K562 (cell line): Measurements from ENCODE around the gene KRIT1. TPM values are rescaled to one million over a fixed set of nuclear protein-coding genes. Genes with fewer than 3 reads are reported as not detected.

Source experiments
- BACH1 ChIP-seq: fragments of 200-800 bp; sonication (Bioruptor generic); IDR thresholded peaks from 2 replicates; pipeline ENCODE4 v1.6.1; 2016; ENCODE audit warnings: missing genetic modification characterization, missing compliant biosample characterization
- DMBX1 ChIP-seq: fragments of 250-450 bp; sonication (Bioruptor Pico); IDR thresholded peaks from 2 replicates; pipeline ENCODE4 v1.8.0; 2022; ENCODE audit warnings: inconsistent platforms, mild to moderate bottlenecking, moderate library complexity, borderline replicate concordance
- HMG20A ChIP-seq: fragments of 450-650 bp; formaldehyde crosslinking; conservative IDR thresholded peaks from 2 replicates; pipeline ENCODE4 v1.4.0; 2020; ENCODE audit warnings: mild to moderate bottlenecking, mixed read lengths
- MAFG ChIP-seq: fragments of 450-650 bp; conservative IDR thresholded peaks from 2 replicates; pipeline ENCODE4 v1.6.1; 2016; ENCODE audit warnings: missing genetic modification characterization, missing compliant biosample characterization
- SIN3B ChIP-seq: fragments of 450-650 bp; IDR thresholded peaks from 2 replicates; pipeline ENCODE4 v1.6.1; 2017; ENCODE audit warnings: low read depth, mild to moderate bottlenecking, moderate library complexity
- TAF15 ChIP-seq: fragments of 200-400 bp; formaldehyde crosslinking; IDR thresholded peaks from 2 replicates; pipeline ENCODE4 v1.6.1; 2017; ENCODE audit warnings: mild to moderate bottlenecking, low read depth, low read length, moderate library complexity
- ZNF140 ChIP-seq: fragments of 250-450 bp; sonication (Bioruptor Pico); IDR thresholded peaks from 2 replicates; pipeline ENCODE4 v1.8.0; 2021; ENCODE audit warnings: moderate library complexity, mild to moderate bottlenecking, inconsistent platforms
- ZNF184 ChIP-seq: sonication (generic); formaldehyde crosslinking; IDR thresholded peaks from 2 replicates; pipeline ENCODE4 v1.5.0; 2020; ENCODE audit warnings: missing genetic modification reagents
- ZNF586 ChIP-seq: fragments of 450-650 bp; formaldehyde crosslinking; conservative IDR thresholded peaks from 2 replicates; pipeline ENCODE4 v1.4.0; 2020; ENCODE audit warnings: mild to moderate bottlenecking, moderate library complexity
- polyA plus RNA-seq, 8 experiments: library from polyadenylated mRNA; depleted of rRNA in 4 of 8; stranded (reverse) in 5 of 8; unstranded in 3 of 8; fragments of >200 nt; fragmentation: Nextera tagmentation in 2 of 8; fragmentation: Illumina TruSeq in 1 of 8; extraction: Ambion mirVana in 2 of 8; extraction: Trizol in 1 of 8; gene quantifications; 2 replicates each; pipeline versions ENCODE4 v1.2.1 to v1.2.3, GENCODE V29; 2011 to 2014; ENCODE audit warnings: inconsistent platforms in 1 of 8, missing spikeins in 1 of 8
- total RNA-seq, 7 experiments: library from RNA; depleted of rRNA in 6 of 7; stranded (reverse); fragments of >200 nt in 6 of 7; fragmentation: Illumina TruSeq in 2 of 7; extraction: Trizol in 2 of 7; gene quantifications; 2 replicates each; pipeline versions ENCODE4 v1.2.1 to v1.2.3, GENCODE V29; 2011 to 2021; ENCODE audit warnings: low replicate concordance in 1 of 7
- TF ChIP-seq, protein P1 (sequence below), 2 experiments: IDR thresholded peaks in 1 of 2; conservative IDR thresholded peaks in 1 of 2; 2 replicates each; pipeline ENCODE4 v1.6.1; 2016; ENCODE audit warnings: low read depth in 2 of 2, mild to moderate bottlenecking in 1 of 2, missing compliant biosample characterization in 1 of 2, missing genetic modification characterization in 1 of 2, moderate library complexity in 1 of 2
- TF ChIP-seq, protein P2 (sequence below): fragments of 200-800 bp; sonication (Bioruptor generic); IDR thresholded peaks from 2 replicates; pipeline ENCODE4 v1.6.1; 2016; ENCODE audit warnings: missing genetic modification characterization, missing compliant biosample characterization
- TF ChIP-seq, protein P3 (sequence below): fragments of 250-450 bp; sonication (Bioruptor Pico); IDR thresholded peaks from 2 replicates; pipeline ENCODE4 v1.4.0; 2020; ENCODE audit warnings: mild to moderate bottlenecking
- TF ChIP-seq, protein P4 (sequence below): fragments of 450-650 bp; IDR thresholded peaks from 2 replicates; pipeline ENCODE4 v1.6.1; 2016
- TF ChIP-seq, protein P5 (sequence below): fragments of 450-650 bp; IDR thresholded peaks from 2 replicates; pipeline ENCODE4 v1.6.1; 2014; ENCODE audit warnings: low read depth, mild to moderate bottlenecking, moderate library complexity, borderline replicate concordance

Gene KRIT1
- total and polyA plus RNA-seq, 9 of the 15 experiments (the other 6 are each of a cell fraction or from before 2014, with no cell fraction given) = 21.5 to 81.4 (median 55.9) TPM

DNA sequence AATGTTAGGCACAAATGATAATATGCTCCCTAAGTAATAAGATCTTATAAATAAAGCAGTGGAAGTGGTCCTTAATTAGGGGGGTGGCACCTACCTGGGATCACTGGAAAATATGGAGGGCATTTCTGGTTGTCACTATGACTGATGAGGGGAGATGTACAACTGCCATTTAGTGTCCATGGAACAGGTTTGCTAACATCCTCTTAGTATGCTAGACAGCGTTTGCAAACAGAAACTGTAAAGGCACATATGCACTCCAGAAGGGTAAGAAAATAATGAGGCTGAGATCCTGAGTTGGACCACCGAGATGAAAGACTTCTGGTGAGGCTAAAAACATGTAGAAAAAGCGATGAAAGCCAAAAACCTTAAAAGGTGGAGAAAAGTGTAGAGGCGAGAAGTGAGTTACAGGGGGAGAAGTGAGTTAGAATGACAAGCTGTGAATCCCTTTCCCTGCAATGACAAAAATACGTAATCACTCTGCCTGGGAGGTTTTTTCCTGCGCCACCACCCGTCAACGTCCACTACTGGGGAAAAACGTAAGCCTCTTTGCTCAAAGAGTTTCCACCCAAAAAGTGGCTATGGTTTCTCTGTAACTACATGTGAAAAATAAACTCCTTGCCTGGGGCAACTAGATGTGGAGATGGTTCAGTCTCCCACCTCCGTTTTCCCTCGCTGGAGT, 767 bp downstream of the KRIT1 start (continued):
- TF ChIP-seq, protein P1, sequence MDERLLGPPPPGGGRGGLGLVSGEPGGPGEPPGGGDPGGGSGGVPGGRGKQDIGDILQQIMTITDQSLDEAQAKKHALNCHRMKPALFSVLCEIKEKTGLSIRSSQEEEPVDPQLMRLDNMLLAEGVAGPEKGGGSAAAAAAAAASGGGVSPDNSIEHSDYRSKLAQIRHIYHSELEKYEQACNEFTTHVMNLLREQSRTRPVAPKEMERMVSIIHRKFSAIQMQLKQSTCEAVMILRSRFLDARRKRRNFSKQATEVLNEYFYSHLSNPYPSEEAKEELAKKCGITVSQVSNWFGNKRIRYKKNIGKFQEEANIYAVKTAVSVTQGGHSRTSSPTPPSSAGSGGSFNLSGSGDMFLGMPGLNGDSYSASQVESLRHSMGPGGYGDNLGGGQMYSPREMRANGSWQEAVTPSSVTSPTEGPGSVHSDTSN (CRISPR knock-in tag; IDR thresholded peaks at IDR 0.05; ENCODE audit: low read depth) = no peak
- TF ChIP-seq, protein P1 (tag; conservative IDR thresholded peaks at IDR 0.05; ENCODE audit: low read depth) = peak; percentile 59; the same call in 1 of the 2 replicates
- TF ChIP-seq, protein P2, sequence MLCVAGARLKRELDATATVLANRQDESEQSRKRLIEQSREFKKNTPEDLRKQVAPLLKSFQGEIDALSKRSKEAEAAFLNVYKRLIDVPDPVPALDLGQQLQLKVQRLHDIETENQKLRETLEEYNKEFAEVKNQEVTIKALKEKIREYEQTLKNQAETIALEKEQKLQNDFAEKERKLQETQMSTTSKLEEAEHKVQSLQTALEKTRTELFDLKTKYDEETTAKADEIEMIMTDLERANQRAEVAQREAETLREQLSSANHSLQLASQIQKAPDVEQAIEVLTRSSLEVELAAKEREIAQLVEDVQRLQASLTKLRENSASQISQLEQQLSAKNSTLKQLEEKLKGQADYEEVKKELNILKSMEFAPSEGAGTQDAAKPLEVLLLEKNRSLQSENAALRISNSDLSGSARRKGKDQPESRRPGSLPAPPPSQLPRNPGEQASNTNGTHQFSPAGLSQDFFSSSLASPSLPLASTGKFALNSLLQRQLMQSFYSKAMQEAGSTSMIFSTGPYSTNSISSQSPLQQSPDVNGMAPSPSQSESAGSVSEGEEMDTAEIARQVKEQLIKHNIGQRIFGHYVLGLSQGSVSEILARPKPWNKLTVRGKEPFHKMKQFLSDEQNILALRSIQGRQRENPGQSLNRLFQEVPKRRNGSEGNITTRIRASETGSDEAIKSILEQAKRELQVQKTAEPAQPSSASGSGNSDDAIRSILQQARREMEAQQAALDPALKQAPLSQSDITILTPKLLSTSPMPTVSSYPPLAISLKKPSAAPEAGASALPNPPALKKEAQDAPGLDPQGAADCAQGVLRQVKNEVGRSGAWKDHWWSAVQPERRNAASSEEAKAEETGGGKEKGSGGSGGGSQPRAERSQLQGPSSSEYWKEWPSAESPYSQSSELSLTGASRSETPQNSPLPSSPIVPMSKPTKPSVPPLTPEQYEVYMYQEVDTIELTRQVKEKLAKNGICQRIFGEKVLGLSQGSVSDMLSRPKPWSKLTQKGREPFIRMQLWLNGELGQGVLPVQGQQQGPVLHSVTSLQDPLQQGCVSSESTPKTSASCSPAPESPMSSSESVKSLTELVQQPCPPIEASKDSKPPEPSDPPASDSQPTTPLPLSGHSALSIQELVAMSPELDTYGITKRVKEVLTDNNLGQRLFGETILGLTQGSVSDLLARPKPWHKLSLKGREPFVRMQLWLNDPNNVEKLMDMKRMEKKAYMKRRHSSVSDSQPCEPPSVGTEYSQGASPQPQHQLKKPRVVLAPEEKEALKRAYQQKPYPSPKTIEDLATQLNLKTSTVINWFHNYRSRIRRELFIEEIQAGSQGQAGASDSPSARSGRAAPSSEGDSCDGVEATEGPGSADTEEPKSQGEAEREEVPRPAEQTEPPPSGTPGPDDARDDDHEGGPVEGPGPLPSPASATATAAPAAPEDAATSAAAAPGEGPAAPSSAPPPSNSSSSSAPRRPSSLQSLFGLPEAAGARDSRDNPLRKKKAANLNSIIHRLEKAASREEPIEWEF (CRISPR knock-in tag) = no peak
- TF ChIP-seq, protein P3, sequence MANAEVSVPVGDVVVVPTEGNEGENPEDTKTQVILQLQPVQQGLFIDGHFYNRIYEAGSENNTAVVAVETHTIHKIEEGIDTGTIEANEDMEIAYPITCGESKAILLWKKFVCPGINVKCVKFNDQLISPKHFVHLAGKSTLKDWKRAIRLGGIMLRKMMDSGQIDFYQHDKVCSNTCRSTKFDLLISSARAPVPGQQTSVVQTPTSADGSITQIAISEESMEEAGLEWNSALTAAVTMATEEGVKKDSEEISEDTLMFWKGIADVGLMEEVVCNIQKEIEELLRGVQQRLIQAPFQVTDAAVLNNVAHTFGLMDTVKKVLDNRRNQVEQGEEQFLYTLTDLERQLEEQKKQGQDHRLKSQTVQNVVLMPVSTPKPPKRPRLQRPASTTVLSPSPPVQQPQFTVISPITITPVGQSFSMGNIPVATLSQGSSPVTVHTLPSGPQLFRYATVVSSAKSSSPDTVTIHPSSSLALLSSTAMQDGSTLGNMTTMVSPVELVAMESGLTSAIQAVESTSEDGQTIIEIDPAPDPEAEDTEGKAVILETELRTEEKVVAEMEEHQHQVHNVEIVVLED (CRISPR knock-in tag) = no peak
- no peak for TF ChIP-seq MAFG (tag)
- TF ChIP-seq, protein P4, sequence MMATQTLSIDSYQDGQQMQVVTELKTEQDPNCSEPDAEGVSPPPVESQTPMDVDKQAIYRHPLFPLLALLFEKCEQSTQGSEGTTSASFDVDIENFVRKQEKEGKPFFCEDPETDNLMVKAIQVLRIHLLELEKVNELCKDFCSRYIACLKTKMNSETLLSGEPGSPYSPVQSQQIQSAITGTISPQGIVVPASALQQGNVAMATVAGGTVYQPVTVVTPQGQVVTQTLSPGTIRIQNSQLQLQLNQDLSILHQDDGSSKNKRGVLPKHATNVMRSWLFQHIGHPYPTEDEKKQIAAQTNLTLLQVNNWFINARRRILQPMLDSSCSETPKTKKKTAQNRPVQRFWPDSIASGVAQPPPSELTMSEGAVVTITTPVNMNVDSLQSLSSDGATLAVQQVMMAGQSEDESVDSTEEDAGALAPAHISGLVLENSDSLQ = peak; percentile 32; the same call in 1 of the 2 replicates
- TF ChIP-seq, protein P5, sequence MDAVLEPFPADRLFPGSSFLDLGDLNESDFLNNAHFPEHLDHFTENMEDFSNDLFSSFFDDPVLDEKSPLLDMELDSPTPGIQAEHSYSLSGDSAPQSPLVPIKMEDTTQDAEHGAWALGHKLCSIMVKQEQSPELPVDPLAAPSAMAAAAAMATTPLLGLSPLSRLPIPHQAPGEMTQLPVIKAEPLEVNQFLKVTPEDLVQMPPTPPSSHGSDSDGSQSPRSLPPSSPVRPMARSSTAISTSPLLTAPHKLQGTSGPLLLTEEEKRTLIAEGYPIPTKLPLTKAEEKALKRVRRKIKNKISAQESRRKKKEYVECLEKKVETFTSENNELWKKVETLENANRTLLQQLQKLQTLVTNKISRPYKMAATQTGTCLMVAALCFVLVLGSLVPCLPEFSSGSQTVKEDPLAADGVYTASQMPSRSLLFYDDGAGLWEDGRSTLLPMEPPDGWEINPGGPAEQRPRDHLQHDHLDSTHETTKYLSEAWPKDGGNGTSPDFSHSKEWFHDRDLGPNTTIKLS = no peak
- TF ChIP-seq ZNF184 = no peak
- no peak for TF ChIP-seq SIN3B
- no peak for TF ChIP-seq HMG20A (CRISPR knock-in tag)
- no peak for TF ChIP-seq ZNF586 (CRISPR knock-in tag)
- no peak for TF ChIP-seq ZNF140 (CRISPR knock-in tag)
- no peak for TF ChIP-seq TAF15
- TF ChIP-seq BACH1 (tag) = no peak
- no peak for TF ChIP-seq DMBX1 (CRISPR knock-in tag)
